Panc1 (cell line): ENCODE data around the gene FBXO45. TPM values are rescaled to one million over a fixed set of nuclear protein-coding genes. Genes with fewer than 3 reads are reported as not detected.
A peak's percentile ranks its signal among the peaks of the same experiment; 100 is the strongest.

Experiments used
- ATAC-seq: fragments of 200-7000 bp; cut with Tn5 transposase; 2 replicates; pipeline ENCODE4 v1.9.1; 2020; ENCODE audit warnings: mild to moderate bottlenecking, moderate library complexity
- BruUV-seq: library from RNA; stranded (reverse); fragments of 400-500 nt; replicated peaks from 2 replicates; lab custom pipeline; 2021; lab: Mats Ljungman, UMichigan
- CTCF ChIA-PET: fragments of 300-600 bp; sonication (Branson Sonifier 250); formaldehyde crosslinking; loops from one replicate; lab custom pipeline; 2022; ENCODE audit warnings: antibody characterized with exemption; lab: Charles Lee
- POLR2A ChIA-PET: fragments of 300-600 bp; sonication (Branson Sonifier 250); formaldehyde crosslinking; loops from one replicate; lab custom pipeline; 2022; ENCODE audit warnings: antibody characterized with exemption; lab: Charles Lee
- DNase-seq: peaks from one replicate; pipeline ENCODE4 v3.0.0-alpha.2; 2010; ENCODE audit warnings: low read depth, low spot score
- H3K27ac ChIP-seq: 2 replicates; pipeline ENCODE4 v1.5.1; 2011; ENCODE audit warnings: mild to moderate bottlenecking, low read length, inconsistent platforms
- H3K27me3 ChIP-seq: fragments of 200-500 bp; sonication (Bioruptor generic); 2 replicates; pipeline ENCODE4 v1.6.0; 2014; ENCODE audit warnings: low read length, inconsistent platforms; ENCODE audit not compliant: control insufficient read depth, insufficient read depth
- H3K36me3 ChIP-seq: fragments of 200-500 bp; sonication (Bioruptor generic); 2 replicates; pipeline ENCODE4 v1.5.1; 2014; ENCODE audit warnings: inconsistent platforms, mild to moderate bottlenecking, low read length, moderate library complexity; ENCODE audit not compliant: control insufficient read depth, insufficient read depth
- H3K4me1 ChIP-seq: 2 replicates; pipeline ENCODE4 v1.5.1; 2011; ENCODE audit warnings: inconsistent platforms, mild to moderate bottlenecking, low read length, moderate library complexity; ENCODE audit not compliant: control insufficient read depth, insufficient read depth
- H3K4me3 ChIP-seq, 2 experiments: 2 replicates each; pipeline ENCODE4 v1.5.1; 2011 to 2012; ENCODE audit warnings: low read depth in 2 of 2, low read length in 2 of 2, mild to moderate bottlenecking in 2 of 2, inconsistent platforms in 1 of 2, moderate library complexity in 1 of 2
- H3K9me3 ChIP-seq: fragments of 200-500 bp; sonication (Bioruptor generic); 2 replicates; pipeline ENCODE4 v1.5.1; 2014; ENCODE audit warnings: low read depth, mild to moderate bottlenecking, inconsistent platforms, low read length, moderate library complexity; ENCODE audit not compliant: control insufficient read depth, insufficient read depth
- POLR2AphosphoS5 ChIP-seq: IDR thresholded peaks from 2 replicates; pipeline ENCODE4 v1.6.1; 2012; ENCODE audit warnings: mild to moderate bottlenecking, low read depth, low read length, moderate library complexity
- SIN3A ChIP-seq: IDR thresholded peaks from 2 replicates; pipeline ENCODE4 v1.6.1; 2012; ENCODE audit warnings: low read depth, mild to moderate bottlenecking, low read length, moderate library complexity, borderline replicate concordance; ENCODE audit not compliant: insufficient read depth
- TCF7L2 ChIP-seq: IDR thresholded peaks from 2 replicates; pipeline ENCODE4 v1.6.1; 2011; ENCODE audit warnings: mild to moderate bottlenecking, low read depth, low read length, inconsistent platforms
- in situ Hi-C: cut with HindIII; loops from 2 replicates; pipeline ENCODE4 v1.10.0; 2016; ENCODE audit warnings: low sequenced_read_pairs, low pct_unique_long_range_greater_than_20kb
- intact Hi-C: fragments of 100-400 bp; cut with micrococcal nuclease; formaldehyde crosslinking; loops from one replicate; pipeline ENCODE4 v1.10.0; 2022; ENCODE audit not compliant: unreplicated experiment
- total RNA-seq: library from RNA; stranded (reverse); gene quantifications from one replicate; pipeline ENCODE4 v1.2.1, GENCODE V29; 2021; ENCODE audit not compliant: unreplicated experiment
- TF ChIP-seq, protein P1 (sequence below): fragments of 450-650 bp; IDR thresholded peaks from 2 replicates; pipeline ENCODE4 v1.5.1; 2017; ENCODE audit warnings: mild to moderate bottlenecking
- TF ChIP-seq, protein P2 (sequence below), 2 experiments: IDR thresholded peaks; 2 replicates each; pipeline ENCODE4 v1.6.1; 2011 to 2012; ENCODE audit warnings: low read depth in 2 of 2, control low read depth in 1 of 2, low read length in 1 of 2, mild to moderate bottlenecking in 1 of 2, moderate library complexity in 1 of 2; ENCODE audit not compliant: insufficient read depth in 1 of 2

FBXO45 gene
- total RNA-seq, 1 experiment from 2014 or later = 21.6 TPM

DNA sequence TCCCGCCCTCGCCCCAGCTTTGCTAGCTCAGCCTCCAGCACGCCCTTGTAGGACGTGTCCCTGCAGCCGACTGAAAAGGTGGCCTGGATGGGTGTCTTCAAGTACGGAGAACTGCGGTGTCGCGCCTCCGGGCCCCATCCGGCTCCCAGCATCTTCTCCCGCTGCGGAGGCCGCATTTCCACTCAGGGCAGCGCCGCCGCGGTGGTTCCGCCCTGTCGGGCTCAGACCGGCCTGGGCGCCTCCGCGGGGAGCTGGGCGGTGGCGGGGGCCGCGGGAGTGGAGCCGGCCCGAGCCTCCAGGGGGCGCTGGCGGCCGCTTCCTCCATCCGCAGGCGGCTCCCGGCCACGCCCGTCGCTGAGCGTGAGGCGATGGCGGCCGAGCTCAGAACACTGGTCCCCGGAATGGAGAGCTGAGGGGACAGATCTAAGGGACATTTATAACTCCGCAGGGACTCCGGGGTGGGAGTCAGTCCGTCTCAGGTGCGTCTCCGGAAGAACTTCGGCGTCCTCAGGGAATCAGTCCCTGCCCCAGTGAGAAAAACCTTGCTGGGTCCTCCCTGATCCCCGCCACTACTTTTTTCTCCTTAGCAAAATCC, 39.7 kb upstream of the FBXO45 start:
- BruUV-seq = no TSS peak

DNA sequence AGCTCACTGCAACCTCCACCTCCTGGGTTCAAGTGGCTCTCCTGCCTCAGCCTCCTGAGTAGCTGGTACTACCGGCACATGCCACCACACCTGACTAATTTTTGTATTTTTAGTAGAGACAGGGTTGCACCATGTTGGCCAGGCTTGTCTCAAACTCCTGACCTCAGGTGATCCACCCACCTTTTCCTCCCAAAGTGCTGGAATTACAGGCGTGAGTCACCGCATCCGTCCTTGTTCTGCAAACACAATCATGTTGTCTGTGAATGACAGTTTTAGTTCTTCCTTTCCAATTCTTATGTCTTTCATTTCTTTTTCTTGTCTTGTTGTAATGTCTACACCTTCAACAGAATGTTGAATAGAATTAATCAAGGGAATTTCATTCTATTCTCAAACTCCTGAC, 37.0 kb upstream of the FBXO45 start:
- no peak for DNase-seq
- intact Hi-C loops (no loop called here), in situ Hi-C loops (no loop called here)
- Histone ChIP-seq H3K27me3 (no peaks in the 10 kb centered on the region), H3K4me3 (no peak overlapping the region), H3K9me3 (no peaks in the 10 kb centered on the region), H3K36me3 (no peaks in the 10 kb centered on the region), H3K27ac (no peak overlapping the region), H3K4me1 (no peaks in the 10 kb centered on the region)
- CTCF ChIA-PET = interaction anchor here (1.4 kb wide), 1 partner anchor 10 kb away, joined by 4 read pairs; no protein-coding TSS in a partner anchor
- TF ChIP-seq, protein P1, sequence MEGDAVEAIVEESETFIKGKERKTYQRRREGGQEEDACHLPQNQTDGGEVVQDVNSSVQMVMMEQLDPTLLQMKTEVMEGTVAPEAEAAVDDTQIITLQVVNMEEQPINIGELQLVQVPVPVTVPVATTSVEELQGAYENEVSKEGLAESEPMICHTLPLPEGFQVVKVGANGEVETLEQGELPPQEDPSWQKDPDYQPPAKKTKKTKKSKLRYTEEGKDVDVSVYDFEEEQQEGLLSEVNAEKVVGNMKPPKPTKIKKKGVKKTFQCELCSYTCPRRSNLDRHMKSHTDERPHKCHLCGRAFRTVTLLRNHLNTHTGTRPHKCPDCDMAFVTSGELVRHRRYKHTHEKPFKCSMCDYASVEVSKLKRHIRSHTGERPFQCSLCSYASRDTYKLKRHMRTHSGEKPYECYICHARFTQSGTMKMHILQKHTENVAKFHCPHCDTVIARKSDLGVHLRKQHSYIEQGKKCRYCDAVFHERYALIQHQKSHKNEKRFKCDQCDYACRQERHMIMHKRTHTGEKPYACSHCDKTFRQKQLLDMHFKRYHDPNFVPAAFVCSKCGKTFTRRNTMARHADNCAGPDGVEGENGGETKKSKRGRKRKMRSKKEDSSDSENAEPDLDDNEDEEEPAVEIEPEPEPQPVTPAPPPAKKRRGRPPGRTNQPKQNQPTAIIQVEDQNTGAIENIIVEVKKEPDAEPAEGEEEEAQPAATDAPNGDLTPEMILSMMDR = no peak
- TF ChIP-seq, protein P2, sequence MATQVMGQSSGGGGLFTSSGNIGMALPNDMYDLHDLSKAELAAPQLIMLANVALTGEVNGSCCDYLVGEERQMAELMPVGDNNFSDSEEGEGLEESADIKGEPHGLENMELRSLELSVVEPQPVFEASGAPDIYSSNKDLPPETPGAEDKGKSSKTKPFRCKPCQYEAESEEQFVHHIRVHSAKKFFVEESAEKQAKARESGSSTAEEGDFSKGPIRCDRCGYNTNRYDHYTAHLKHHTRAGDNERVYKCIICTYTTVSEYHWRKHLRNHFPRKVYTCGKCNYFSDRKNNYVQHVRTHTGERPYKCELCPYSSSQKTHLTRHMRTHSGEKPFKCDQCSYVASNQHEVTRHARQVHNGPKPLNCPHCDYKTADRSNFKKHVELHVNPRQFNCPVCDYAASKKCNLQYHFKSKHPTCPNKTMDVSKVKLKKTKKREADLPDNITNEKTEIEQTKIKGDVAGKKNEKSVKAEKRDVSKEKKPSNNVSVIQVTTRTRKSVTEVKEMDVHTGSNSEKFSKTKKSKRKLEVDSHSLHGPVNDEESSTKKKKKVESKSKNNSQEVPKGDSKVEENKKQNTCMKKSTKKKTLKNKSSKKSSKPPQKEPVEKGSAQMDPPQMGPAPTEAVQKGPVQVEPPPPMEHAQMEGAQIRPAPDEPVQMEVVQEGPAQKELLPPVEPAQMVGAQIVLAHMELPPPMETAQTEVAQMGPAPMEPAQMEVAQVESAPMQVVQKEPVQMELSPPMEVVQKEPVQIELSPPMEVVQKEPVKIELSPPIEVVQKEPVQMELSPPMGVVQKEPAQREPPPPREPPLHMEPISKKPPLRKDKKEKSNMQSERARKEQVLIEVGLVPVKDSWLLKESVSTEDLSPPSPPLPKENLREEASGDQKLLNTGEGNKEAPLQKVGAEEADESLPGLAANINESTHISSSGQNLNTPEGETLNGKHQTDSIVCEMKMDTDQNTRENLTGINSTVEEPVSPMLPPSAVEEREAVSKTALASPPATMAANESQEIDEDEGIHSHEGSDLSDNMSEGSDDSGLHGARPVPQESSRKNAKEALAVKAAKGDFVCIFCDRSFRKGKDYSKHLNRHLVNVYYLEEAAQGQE (IDR thresholded peaks at IDR 0.05; ENCODE audit: insufficient read depth in 1 of 2, low read depth in 2 of 2, low read length in 1 of 2) = no peak
- TF ChIP-seq TCF7L2 = no peak
- TF ChIP-seq POLR2AphosphoS5 = no peak
- TF ChIP-seq SIN3A = no peak
- BruUV-seq = no TSS peak
- POLR2A ChIA-PET = interaction anchor here (0.6 kb wide), 1 partner anchor 327 kb away, joined by 7 read pairs; no protein-coding TSS in a partner anchor
- ATAC-seq = no peak

More for the DNA sequence above, 39.7 kb upstream of the FBXO45 start:
- DNase-seq = no peak
- no peak for ATAC-seq
- Histone ChIP-seq H3K4me3 (no peak overlapping the region; a peak in 1 of 4 replicates), H3K27ac (no peak overlapping the region), H3K9me3 (no peaks in the 10 kb centered on the region), H3K4me1 (no peaks in the 10 kb centered on the region), H3K27me3 (no peaks in the 10 kb centered on the region), H3K36me3 (no peaks in the 10 kb centered on the region)
- in situ Hi-C loops = no loop called here
- intact Hi-C loops = loop anchor here (10.0 kb wide), 1 partner anchor 446 kb away; no protein-coding TSS in a partner anchor
- ChIA-PET POLR2A (no interaction called here), CTCF (no interaction called here)
- TF ChIP-seq, protein P1 = peak; percentile 58
- TF ChIP-seq, protein P2 (IDR thresholded peaks at IDR 0.05; ENCODE audit: insufficient read depth in 1 of 2, low read depth in 2 of 2, low read length in 1 of 2) = no peak
